NB4 (cell line): ENCODE results near the gene ARHGEF7.

Source experiments
- MYC ChIP-seq: IDR thresholded peaks from 2 replicates; pipeline ENCODE4 v1.6.1; 2011; ENCODE audit warnings: low read depth, low read length
- POLR2A ChIP-seq: IDR thresholded peaks from 2 replicates; pipeline ENCODE4 v1.6.1; 2011; ENCODE audit warnings: mild to moderate bottlenecking; ENCODE audit not compliant: insufficient read length; ENCODE audit errors: extremely low read depth
- TF ChIP-seq, protein P1 (sequence below): IDR thresholded peaks from 2 replicates; pipeline ENCODE4 v1.6.1; 2011; ENCODE audit warnings: low read depth, low read length

DNA sequence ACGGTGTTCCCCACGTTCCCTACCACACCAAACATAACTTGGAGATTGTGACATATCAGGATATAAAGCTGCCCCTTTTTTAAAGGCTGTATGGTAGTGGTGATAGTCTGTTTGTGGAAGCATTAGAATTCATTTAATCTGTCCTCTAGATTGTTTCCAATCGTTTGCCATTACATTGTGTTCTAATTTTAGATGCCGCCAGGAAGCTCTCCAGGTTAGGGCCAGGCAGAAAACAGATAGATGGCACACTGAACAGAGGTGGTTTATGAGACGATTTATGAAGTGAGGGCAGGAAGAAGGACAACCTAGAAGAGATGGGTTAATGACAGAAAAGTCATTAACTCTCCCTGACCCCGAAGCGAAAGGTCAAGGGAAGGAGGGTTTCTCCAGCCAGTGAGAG is 30.0 kb downstream of the ARHGEF7 start:
- TF ChIP-seq POLR2A: no peak
- no peak for TF ChIP-seq MYC
- TF ChIP-seq, protein P1, sequence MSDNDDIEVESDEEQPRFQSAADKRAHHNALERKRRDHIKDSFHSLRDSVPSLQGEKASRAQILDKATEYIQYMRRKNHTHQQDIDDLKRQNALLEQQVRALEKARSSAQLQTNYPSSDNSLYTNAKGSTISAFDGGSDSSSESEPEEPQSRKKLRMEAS: no peak
